ENCODE data around the gene C1QB. TPM values are rescaled to one million over a fixed set of nuclear protein-coding genes. Genes with fewer than 3 reads are reported as not detected.

The C1QB gene
- total and polyA plus RNA-seq, 7 donors, result 82.0 to 843 (median 367) TPM

- peaks cover 3 to 61% (median 43%) of the 10 kb centered on the region in 3 donors for H3K27me3 ChIP-seq
Measured at GRCh38 chr1:22628698-22629444, 24.2 kb upstream of the C1QB start.

DNA sequence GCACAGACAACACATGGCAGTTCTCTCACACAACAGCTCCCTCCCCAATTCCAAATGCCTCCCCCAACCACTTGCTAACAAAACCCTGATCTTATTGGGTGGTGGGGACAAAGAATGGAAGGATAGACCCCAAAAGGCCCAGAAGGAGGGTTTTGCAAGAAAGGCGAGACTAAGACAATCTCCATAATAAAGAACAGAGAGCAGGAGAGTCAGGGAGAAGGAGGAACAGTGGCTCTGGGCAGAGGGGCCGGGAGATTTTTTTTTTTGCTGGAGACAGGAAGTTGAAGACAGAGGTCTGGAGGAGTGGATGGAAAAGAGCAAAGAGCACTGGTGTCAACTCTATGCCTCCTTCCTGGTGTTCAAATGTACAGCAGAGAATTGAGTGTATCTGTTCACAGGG lies 23.1 kb upstream of the C1QB start:
- intact Hi-C loops (cut with DNase I), result no loop called here

More at GRCh38 chr1:22628698-22629444, 24.2 kb upstream of the C1QB start:
- no peak overlapping the region for H3K27ac ChIP-seq
- no peaks in the 10 kb centered on the region for H3K4me1 ChIP-seq
- no peaks in the 10 kb centered on the region for H3K36me3 ChIP-seq
- DNase-seq, result no peak
- TF ChIP-seq CTCF (IDR thresholded peaks at IDR 0.05) (no peak), EP300 (IDR thresholded peaks at IDR 0.05) (no peak), POLR2AphosphoS5 (IDR thresholded peaks at IDR 0.05) (no peak), POLR2A (IDR thresholded peaks at IDR 0.05) (no peak)
- intact Hi-C loops (cut with DNase I), result no loop called here
- H3K9me3 ChIP-seq, result no peaks in the 10 kb centered on the region
- 41 to 46% methylated on average over 11 of the region's 11 CpGs for WGBS, 2 donors
- H3K4me3 ChIP-seq, result no peak overlapping the region

GRCh38 chr1:22633697-22634463 lies 19.2 kb upstream of the C1QB start:
- intact Hi-C loops (cut with DNase I), result no loop called here
- Histone ChIP-seq H3K27me3 (peaks cover 0 to 17% (median 0%) of the 10 kb centered on the region in 3 donors), H3K36me3 (no peaks in the 10 kb centered on the region), H3K27ac (no peak overlapping the region), H3K4me3 (no peak overlapping the region), H3K4me1 (no peaks in the 10 kb centered on the region), H3K9me3 (no peaks in the 10 kb centered on the region)
- no peak for DNase-seq
- no peak for TF ChIP-seq POLR2A (IDR thresholded peaks at IDR 0.05)
- no peak for TF ChIP-seq POLR2AphosphoS5 (IDR thresholded peaks at IDR 0.05)
- WGBS, 2 donors, result 85 to 90% methylated on average over 10 of the region's 10 CpGs

More for the DNA sequence above, 23.1 kb upstream of the C1QB start:
- Histone ChIP-seq H3K36me3 (no peaks in the 10 kb centered on the region), H3K9me3 (no peaks in the 10 kb centered on the region), H3K4me1 (no peaks in the 10 kb centered on the region), H3K4me3 (no peak overlapping the region), H3K27me3 (peaks cover 3 to 52% (median 36%) of the 10 kb centered on the region in 3 donors), H3K27ac (no peak overlapping the region)
- 31 to 41% methylated on average over 2 of the region's 2 CpGs for WGBS, 2 donors
- TF ChIP-seq CTCF (IDR thresholded peaks at IDR 0.05), result no peak
- no peak for TF ChIP-seq POLR2AphosphoS5 (IDR thresholded peaks at IDR 0.05)
- no peak for TF ChIP-seq POLR2A (IDR thresholded peaks at IDR 0.05)
- no peak for TF ChIP-seq EP300 (IDR thresholded peaks at IDR 0.05)
- no peak for DNase-seq

GRCh38 chr1:22635436-22635835 lies 17.6 kb upstream of the C1QB start:
- DNase-seq, result no peak
- WGBS, 2 donors, result 52 to 54% methylated on average over 7 of the region's 7 CpGs
- Histone ChIP-seq H3K36me3 (no peaks in the 10 kb centered on the region), H3K27me3 (peaks cover 0 to 15% (median 0%) of the 10 kb centered on the region in 3 donors), H3K4me1 (no peaks in the 10 kb centered on the region), H3K9me3 (no peaks in the 10 kb centered on the region), H3K4me3 (no peak overlapping the region), H3K27ac (no peak overlapping the region)
- no peak for TF ChIP-seq POLR2AphosphoS5 (IDR thresholded peaks at IDR 0.05)
- TF ChIP-seq EP300 (IDR thresholded peaks at IDR 0.05), result no peak
- TF ChIP-seq POLR2A (IDR thresholded peaks at IDR 0.05), result no peak
- no peak for TF ChIP-seq CTCF (IDR thresholded peaks at IDR 0.05)
- intact Hi-C loops (cut with DNase I), result no loop called here

DNA sequence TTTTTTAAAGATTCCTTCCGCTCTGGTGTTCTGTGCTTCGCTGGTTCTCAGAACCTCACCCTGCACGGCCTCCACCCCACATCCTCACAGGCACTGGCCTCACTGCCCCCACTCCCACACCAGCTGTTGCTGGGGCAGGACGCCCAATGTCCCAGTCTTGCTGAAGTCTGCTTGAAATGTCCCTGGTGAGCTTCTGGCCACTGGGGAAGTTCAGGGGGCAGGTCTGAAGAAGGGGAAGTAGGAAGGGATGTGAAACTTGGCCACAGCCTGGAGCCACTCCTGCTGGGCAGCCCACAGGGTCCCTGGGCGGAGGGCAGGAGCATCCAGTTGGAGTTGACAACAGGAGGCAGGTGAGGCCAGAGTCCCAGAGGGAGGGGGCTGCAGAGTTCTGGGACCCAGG lies 16.7 kb upstream of the C1QB start, which contains the start of gene C1QA:
C1QA (plus strand) TSS at position 276 of the 400 bp plus-strand sequence. CDS start 989 bp downstream, outside the sequence.
- H3K4me3 ChIP-seq, result peak within 1 kb of the TSS in 3 of 4 donors; percentile 23 to 40 (median 35)
- intact Hi-C loops (cut with DNase I), result no loop called here
- H3K27me3 ChIP-seq, result peaks cover 0 to 15% (median 0%) of the 10 kb centered on the region in 3 donors

More for the DNA sequence above, 16.7 kb upstream of the C1QB start, which contains the start of gene C1QA:
- WGBS, 2 donors, result 45 to 62% methylated on average over 5 of the region's 5 CpGs
- peak within 1 kb of the TSS in 2 of 4 donors; percentile 27 to 31 for H3K27ac ChIP-seq
- DNase-seq, result peak; percentile 83
- H3K4me1 ChIP-seq, result no peaks in the 10 kb centered on the region
- no peaks in the 10 kb centered on the region for H3K36me3 ChIP-seq
- no peaks in the 10 kb centered on the region for H3K9me3 ChIP-seq
- TF ChIP-seq CTCF (IDR thresholded peaks at IDR 0.05), result no peak
- peak in 3 of 4 donors; percentile 11 to 40 (median 36) for TF ChIP-seq POLR2AphosphoS5 (IDR thresholded peaks at IDR 0.05)

All from sigmoid colon (tissue), 7 donors.